ENCODE data around the gene TPPP. TPM values are rescaled to one million over a fixed set of nuclear protein-coding genes. Genes with fewer than 3 reads are reported as not detected.
"Not testable (repeated sequence)": the region's sequence is repeated elsewhere in the genome, so short reads cannot be mapped to it uniquely, and the experiment has no call there.

Gene TPPP
- total RNA-seq, 1 experiment from 2014 or later = 0.12 TPM

DNA sequence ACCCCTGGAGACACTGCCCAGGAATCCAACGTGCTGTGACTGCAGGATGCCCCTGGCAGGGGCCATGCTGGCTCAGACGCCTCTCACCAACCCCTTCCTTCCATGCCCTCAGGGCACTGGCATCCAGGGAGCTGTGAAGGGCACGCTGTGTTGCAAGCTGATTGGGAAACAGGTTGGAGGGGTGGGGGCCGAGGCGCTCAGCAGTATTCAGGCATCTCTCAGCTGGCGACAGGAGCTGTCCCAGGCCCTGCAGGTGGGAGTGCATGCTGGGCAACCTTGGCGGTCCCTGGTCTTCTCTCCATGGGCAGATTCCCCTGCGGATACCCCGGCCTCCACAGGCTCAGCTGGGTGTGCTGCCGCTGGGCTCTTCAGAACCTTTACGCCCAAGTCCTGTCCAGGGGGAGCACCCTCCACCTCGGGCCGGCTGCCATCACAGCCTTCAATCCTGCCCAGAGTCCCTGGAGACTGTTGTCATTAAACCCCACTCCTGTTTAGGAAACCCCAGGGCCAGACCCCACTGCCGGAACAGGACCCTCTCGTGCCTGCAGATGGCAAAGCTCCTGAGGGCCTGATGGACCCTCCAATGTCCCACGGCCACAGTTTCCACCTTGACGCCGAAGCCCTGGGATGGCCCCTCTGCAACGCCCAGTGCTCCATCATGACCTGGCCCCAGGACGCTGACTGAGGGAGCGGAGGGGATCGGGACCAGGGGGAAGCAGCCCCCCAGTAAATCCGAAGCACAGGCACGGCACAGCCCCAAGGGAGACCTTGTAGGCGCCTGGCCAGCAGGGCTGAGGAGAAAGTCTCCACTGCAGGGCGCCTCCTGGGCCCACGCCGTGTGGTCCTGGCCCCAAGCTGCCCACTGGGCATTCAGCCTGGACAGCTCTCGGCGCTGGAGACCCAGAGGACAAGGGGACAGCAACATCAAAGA is 9.3 kb downstream of the TPPP start:
- peak; percentile 88 for DNase-seq (ENCODE audit: unreplicated experiment)
- no peak overlapping the region for H3K4me3 Mint-ChIP-seq (ENCODE audit: unreplicated experiment)
- H3K36me3 Mint-ChIP-seq (ENCODE audit: insufficient read depth, unreplicated experiment) = no peaks in the 10 kb centered on the region
- no peaks in the 10 kb centered on the region for H3K9me3 Mint-ChIP-seq (ENCODE audit: unreplicated experiment)
- intact Hi-C loops (cut with micrococcal nuclease) = no loop called here
- BruUV-seq (replicated peaks) = no TSS peak
- H3K27me3 Mint-ChIP-seq (ENCODE audit: insufficient read depth, unreplicated experiment) = no peaks in the 10 kb centered on the region
- ChIA-PET CTCF (interaction anchor here (0.6 kb wide), 1 partner anchor 165 kb away, joined by 3 read pairs; no protein-coding TSS in a partner anchor), POLR2A (interaction anchor here (0.8 kb wide), 1 partner anchor 1265 kb away, joined by 3 read pairs; no protein-coding TSS in a partner anchor)
- H3K4me1 Mint-ChIP-seq (ENCODE audit: insufficient read depth, unreplicated experiment) = no peaks in the 10 kb centered on the region
- TF ChIP-seq, protein P1, sequence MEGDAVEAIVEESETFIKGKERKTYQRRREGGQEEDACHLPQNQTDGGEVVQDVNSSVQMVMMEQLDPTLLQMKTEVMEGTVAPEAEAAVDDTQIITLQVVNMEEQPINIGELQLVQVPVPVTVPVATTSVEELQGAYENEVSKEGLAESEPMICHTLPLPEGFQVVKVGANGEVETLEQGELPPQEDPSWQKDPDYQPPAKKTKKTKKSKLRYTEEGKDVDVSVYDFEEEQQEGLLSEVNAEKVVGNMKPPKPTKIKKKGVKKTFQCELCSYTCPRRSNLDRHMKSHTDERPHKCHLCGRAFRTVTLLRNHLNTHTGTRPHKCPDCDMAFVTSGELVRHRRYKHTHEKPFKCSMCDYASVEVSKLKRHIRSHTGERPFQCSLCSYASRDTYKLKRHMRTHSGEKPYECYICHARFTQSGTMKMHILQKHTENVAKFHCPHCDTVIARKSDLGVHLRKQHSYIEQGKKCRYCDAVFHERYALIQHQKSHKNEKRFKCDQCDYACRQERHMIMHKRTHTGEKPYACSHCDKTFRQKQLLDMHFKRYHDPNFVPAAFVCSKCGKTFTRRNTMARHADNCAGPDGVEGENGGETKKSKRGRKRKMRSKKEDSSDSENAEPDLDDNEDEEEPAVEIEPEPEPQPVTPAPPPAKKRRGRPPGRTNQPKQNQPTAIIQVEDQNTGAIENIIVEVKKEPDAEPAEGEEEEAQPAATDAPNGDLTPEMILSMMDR (IDR thresholded peaks at IDR 0.05; ENCODE audit: unreplicated experiment) = no peak
- H3K27ac Mint-ChIP-seq (ENCODE audit: low read depth, unreplicated experiment) = no peak overlapping the region

DNA sequence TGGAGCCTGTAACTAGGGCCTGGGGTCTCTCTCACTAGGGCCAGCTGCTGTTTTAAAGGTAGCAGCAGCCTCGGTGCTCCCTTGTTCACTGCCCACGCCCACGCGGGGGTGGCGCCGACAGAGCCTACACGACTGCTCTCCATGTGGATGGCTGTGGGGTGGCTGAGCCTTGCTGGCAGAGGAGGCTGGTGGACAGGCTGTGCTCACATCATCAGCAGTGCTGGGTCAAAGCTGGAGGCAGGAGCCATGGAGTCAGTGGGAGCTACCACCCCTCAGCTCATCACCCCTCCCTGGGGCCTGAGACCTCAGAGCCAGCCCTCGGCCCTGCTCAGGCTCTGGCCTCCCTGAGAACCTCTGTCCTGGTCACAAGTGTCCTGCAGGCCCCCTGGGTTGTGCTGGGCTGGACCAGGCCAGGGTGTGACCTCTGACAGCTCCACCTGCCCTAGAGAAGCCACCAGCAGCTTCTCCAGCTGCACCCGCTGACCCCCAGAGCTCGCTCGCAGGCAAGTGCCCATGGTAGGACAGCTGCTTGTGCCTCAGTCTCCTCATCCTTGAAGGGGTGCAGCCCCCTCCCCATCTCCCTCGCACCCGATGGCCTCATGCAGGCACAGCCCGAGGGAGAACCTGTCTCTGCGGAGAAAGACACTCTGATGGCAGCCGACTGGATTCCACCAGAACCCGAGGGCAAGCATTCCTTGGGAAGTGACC is 10.3 kb downstream of the TPPP start:
- H3K27ac Mint-ChIP-seq (ENCODE audit: low read depth, unreplicated experiment); H3K9me3 Mint-ChIP-seq (ENCODE audit: unreplicated experiment); H3K27me3 Mint-ChIP-seq (ENCODE audit: insufficient read depth, unreplicated experiment); BruUV-seq (replicated peaks); H3K4me1 Mint-ChIP-seq (ENCODE audit: insufficient read depth, unreplicated experiment); intact Hi-C loops (cut with micrococcal nuclease); DNase-seq (ENCODE audit: unreplicated experiment); H3K36me3 Mint-ChIP-seq (ENCODE audit: insufficient read depth, unreplicated experiment); CTCF ChIA-PET; H3K4me3 Mint-ChIP-seq (ENCODE audit: unreplicated experiment): not testable (repeated sequence)
- POLR2A ChIA-PET = interaction anchor here (0.6 kb wide), 1 partner anchor 229 kb away, joined by 3 read pairs; no protein-coding TSS in a partner anchor

DNA sequence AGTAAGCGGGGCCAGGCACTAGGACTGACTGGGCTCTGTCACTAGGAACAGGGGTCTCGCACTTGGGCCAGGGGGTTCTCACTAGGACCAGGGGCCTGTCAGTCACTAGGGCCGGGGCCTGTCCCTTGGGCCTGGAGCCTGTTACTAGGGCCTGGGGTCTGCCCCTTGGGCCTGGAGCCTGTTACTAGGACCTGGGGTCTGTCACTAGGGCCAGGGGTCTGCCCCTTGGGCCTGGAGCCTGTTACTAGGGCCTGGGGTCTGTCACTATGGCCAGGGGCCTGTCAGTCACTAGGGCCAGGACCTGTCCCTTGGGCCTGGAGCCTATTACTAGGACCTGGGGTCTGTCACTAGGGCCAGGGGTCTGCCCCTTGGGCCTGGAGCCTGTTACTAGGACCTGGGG is 10.9 kb downstream of the TPPP start:
- H3K36me3 Mint-ChIP-seq (ENCODE audit: insufficient read depth, unreplicated experiment); H3K27me3 Mint-ChIP-seq (ENCODE audit: insufficient read depth, unreplicated experiment); DNase-seq (ENCODE audit: unreplicated experiment); intact Hi-C loops (cut with micrococcal nuclease); CTCF ChIA-PET; BruUV-seq (replicated peaks); H3K4me3 Mint-ChIP-seq (ENCODE audit: unreplicated experiment); H3K9me3 Mint-ChIP-seq (ENCODE audit: unreplicated experiment); H3K4me1 Mint-ChIP-seq (ENCODE audit: insufficient read depth, unreplicated experiment); H3K27ac Mint-ChIP-seq (ENCODE audit: low read depth, unreplicated experiment): not testable (repeated sequence)
- POLR2A ChIA-PET = interaction anchor here (0.6 kb wide), 1 partner anchor 230 kb away, joined by 3 read pairs; no protein-coding TSS in a partner anchor

DNA sequence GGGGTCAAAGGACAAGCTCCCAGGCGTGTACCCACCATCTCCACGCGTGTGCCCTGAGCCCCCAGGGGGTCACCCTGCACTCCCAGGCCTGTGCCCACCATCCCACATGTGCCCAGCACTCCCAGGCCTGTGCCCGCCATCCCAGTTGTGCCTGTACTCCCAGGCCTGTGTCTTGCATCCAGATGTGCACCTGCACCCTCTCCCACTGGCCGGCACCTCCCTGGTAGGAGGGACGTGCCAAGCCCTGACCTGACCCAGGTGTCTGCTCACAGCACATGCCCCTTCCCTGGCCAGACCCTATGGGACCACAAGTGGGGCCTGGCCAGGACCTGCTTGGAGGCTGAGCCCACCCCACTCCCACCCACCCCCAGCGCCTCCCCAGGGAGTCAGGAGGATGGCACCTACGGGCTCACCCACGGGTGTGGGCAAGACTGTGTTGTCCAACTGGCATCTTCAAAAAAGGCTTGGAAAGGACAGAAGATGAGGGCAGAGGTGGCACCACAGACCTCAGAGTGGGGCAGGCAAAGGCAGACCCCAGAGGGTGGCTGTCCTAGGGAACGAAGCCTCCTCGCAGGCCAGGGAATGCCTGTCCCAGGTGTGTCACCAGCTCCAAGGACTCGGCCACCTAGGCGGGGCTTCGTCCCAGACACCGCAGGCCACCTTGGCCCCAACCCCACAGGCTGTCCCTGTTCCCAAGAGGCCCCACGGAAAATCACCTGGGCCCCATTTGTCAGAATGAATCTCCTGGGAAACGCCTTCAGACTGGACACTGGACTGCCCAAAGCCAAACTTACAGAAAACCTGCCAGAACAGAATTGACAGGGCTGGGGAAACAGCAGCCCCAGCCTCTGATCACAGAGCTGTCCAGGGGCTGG is 11.6 kb downstream of the TPPP start:
- CTCF ChIA-PET; POLR2A ChIA-PET; DNase-seq (ENCODE audit: unreplicated experiment); BruUV-seq (replicated peaks); H3K36me3 Mint-ChIP-seq (ENCODE audit: insufficient read depth, unreplicated experiment); intact Hi-C loops (cut with micrococcal nuclease); H3K4me1 Mint-ChIP-seq (ENCODE audit: insufficient read depth, unreplicated experiment); H3K27ac Mint-ChIP-seq (ENCODE audit: low read depth, unreplicated experiment); H3K9me3 Mint-ChIP-seq (ENCODE audit: unreplicated experiment); H3K27me3 Mint-ChIP-seq (ENCODE audit: insufficient read depth, unreplicated experiment); H3K4me3 Mint-ChIP-seq (ENCODE audit: unreplicated experiment): not testable (repeated sequence)

DNA sequence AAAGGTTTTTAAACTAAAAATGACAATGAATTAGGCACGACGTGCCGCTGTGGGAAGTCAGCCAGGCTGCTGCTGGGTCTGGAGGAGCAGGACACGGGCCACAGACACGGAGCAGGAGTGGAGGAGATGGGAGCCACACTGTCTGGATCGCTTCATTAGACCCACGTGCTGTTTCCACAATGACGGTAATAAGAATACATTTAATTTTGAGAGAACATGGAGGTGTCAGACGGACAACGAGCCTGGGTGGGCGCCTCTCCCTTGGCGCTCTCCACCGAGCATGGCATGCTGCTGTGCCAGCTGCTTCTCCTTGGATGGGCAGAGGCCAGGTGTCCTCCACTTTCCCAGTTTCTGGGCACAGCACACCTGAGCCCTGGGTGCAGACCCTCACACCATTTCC is 12.3 kb downstream of the TPPP start:
- H3K4me1 Mint-ChIP-seq (ENCODE audit: insufficient read depth, unreplicated experiment); intact Hi-C loops (cut with micrococcal nuclease); DNase-seq (ENCODE audit: unreplicated experiment); H3K9me3 Mint-ChIP-seq (ENCODE audit: unreplicated experiment); POLR2A ChIA-PET; H3K4me3 Mint-ChIP-seq (ENCODE audit: unreplicated experiment); CTCF ChIA-PET; H3K27me3 Mint-ChIP-seq (ENCODE audit: insufficient read depth, unreplicated experiment); H3K36me3 Mint-ChIP-seq (ENCODE audit: insufficient read depth, unreplicated experiment); H3K27ac Mint-ChIP-seq (ENCODE audit: low read depth, unreplicated experiment); BruUV-seq (replicated peaks): not testable (repeated sequence)

DNA sequence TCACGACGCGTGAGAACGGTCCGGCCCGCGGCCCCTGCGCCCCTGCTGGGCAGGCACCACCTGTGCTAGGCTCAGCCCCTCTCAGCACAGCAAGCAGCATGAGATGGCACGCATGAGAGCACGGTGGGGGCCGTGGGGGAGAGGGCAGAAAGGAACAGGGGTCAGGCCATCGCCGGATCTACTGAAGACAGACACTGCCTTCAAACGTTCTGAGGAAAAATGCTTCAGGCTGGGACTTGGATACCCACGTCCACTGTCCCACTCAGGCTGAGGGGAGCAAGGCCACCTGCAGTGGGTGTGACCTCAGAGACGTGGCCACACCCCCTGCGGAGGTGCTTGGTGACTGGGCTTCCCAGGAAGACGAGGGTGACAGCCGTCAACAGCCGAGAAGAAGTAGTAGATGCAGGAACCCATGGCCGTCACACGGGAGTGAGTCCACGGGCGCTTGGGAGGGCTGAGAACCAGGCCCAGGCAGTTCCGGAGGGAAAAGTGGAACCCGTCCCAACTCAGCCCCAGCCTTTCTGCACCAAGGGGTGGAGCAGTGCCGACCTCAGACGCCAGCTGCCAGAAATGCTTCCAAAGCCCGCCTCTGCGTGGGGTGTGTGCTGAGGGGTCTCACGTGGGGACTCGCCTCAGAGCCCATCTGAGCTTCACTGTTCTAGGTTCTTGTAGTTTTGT is 12.9 kb downstream of the TPPP start:
- POLR2A ChIA-PET; H3K27me3 Mint-ChIP-seq (ENCODE audit: insufficient read depth, unreplicated experiment); BruUV-seq (replicated peaks); intact Hi-C loops (cut with micrococcal nuclease); H3K36me3 Mint-ChIP-seq (ENCODE audit: insufficient read depth, unreplicated experiment); H3K9me3 Mint-ChIP-seq (ENCODE audit: unreplicated experiment); H3K4me3 Mint-ChIP-seq (ENCODE audit: unreplicated experiment); H3K27ac Mint-ChIP-seq (ENCODE audit: low read depth, unreplicated experiment); DNase-seq (ENCODE audit: unreplicated experiment); CTCF ChIA-PET; H3K4me1 Mint-ChIP-seq (ENCODE audit: insufficient read depth, unreplicated experiment): not testable (repeated sequence)

DNA sequence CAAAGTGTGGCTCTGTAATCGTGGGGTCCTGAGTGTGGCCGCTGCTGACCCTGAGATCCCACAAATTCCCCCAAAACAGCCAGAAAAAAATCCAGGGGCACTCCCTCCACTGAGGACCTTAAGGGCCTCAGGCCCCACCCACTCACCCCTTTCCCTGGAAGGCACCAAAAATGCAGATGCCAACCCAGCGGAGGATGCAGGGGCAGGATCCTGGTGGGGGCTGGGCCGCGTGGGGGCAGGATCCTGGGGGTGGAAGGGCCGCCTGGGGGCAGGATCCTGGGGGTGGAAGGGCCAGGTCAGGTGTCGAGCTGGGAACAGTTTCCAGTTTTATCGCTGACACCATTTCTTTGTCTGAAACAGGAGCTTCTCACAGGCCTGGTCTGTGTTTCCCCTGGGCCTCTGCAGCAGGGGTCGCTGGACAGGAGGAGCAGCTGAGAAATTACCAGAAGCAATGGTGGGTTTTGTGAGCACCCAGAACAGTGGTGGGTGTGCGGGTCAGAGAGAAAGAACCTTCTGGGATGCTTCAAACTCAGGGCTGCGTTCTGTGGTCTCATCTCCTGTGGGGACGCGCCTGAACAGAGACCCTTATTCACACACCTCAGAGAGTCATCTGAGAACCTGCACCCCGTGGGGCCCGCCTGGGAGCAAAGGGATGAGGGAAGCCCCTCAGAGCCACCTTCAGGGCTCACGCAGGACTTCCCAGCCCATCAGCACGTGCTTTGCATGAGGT is 13.8 kb downstream of the TPPP start:
- H3K9me3 Mint-ChIP-seq (ENCODE audit: unreplicated experiment); H3K27ac Mint-ChIP-seq (ENCODE audit: low read depth, unreplicated experiment); H3K4me3 Mint-ChIP-seq (ENCODE audit: unreplicated experiment); H3K27me3 Mint-ChIP-seq (ENCODE audit: insufficient read depth, unreplicated experiment); BruUV-seq (replicated peaks); H3K36me3 Mint-ChIP-seq (ENCODE audit: insufficient read depth, unreplicated experiment); H3K4me1 Mint-ChIP-seq (ENCODE audit: insufficient read depth, unreplicated experiment); POLR2A ChIA-PET; DNase-seq (ENCODE audit: unreplicated experiment); CTCF ChIA-PET: not testable (repeated sequence)
- intact Hi-C loops (cut with micrococcal nuclease) = loop anchor here (10.0 kb wide), 1 partner anchor 175 kb away; the partner anchor contains the start of gene ZDHHC11
